Stomach smooth muscle (tissue), 2 donors: Measurements from ENCODE around the gene ENTPD6.
"Not testable (repeated sequence)": the region's sequence is repeated elsewhere in the genome, so short reads cannot be mapped to it uniquely, and the experiment has no call there.

Experiments
- H3K27ac ChIP-seq: one replicate; pipeline ENCODE4 v1.7.0; 2013; ENCODE audit warnings: mild to moderate bottlenecking, low read length, inconsistent platforms
- H3K27me3 ChIP-seq, 2 donors: one replicate each; pipeline ENCODE4 v1.7.0; 2013; ENCODE audit warnings: low read length in 2 of 2; ENCODE audit not compliant: insufficient read depth in 2 of 2, control insufficient read depth in 1 of 2
- H3K36me3 ChIP-seq, 2 donors: one replicate each; pipeline ENCODE4 v1.7.0; 2013; ENCODE audit warnings: low read length in 2 of 2; ENCODE audit not compliant: control insufficient read depth in 2 of 2, insufficient read depth in 2 of 2
- H3K4me1 ChIP-seq: one replicate; pipeline ENCODE4 v1.7.0; 2013; ENCODE audit warnings: low read length; ENCODE audit not compliant: control insufficient read depth, insufficient read depth
- H3K4me3 ChIP-seq, 2 donors: one replicate each; pipeline ENCODE4 v1.7.0; 2013; ENCODE audit warnings: low read length in 2 of 2
- H3K9ac ChIP-seq, 2 donors: one replicate each; pipeline ENCODE4 v1.7.0; 2013; ENCODE audit warnings: low read length in 2 of 2, mild to moderate bottlenecking in 1 of 2
- H3K9me3 ChIP-seq, 2 donors: one replicate each; pipeline ENCODE4 v1.7.0; 2013; ENCODE audit warnings: low read length in 2 of 2; ENCODE audit not compliant: control insufficient read depth in 2 of 2
- donor health status: healthy.
- donor health status: Pancreatic carcinoma.

The ENTPD6 gene

GRCh38 chr20:25237610-25238318 is 42.3 kb downstream of the ENTPD6 start:
- H3K27ac ChIP-seq = no peak overlapping the region
- no peaks in the 10 kb centered on the region for H3K9me3 ChIP-seq
- H3K27me3 ChIP-seq = no peaks in the 10 kb centered on the region
- H3K9ac ChIP-seq = no peak overlapping the region
- no peak overlapping the region for H3K4me3 ChIP-seq
- H3K4me1 ChIP-seq = peaks cover 15% of the 10 kb centered on the region
- no peaks in the 10 kb centered on the region for H3K36me3 ChIP-seq

GRCh38 chr20:25238319-25239037 is 43.0 kb downstream of the ENTPD6 start:
- Histone ChIP-seq H3K9me3 (no peaks in the 10 kb centered on the region), H3K9ac (no peak overlapping the region), H3K27ac (no peak overlapping the region), H3K36me3 (no peaks in the 10 kb centered on the region), H3K4me1 (peaks cover 12% of the 10 kb centered on the region), H3K27me3 (no peaks in the 10 kb centered on the region), H3K4me3 (no peak overlapping the region)

DNA sequence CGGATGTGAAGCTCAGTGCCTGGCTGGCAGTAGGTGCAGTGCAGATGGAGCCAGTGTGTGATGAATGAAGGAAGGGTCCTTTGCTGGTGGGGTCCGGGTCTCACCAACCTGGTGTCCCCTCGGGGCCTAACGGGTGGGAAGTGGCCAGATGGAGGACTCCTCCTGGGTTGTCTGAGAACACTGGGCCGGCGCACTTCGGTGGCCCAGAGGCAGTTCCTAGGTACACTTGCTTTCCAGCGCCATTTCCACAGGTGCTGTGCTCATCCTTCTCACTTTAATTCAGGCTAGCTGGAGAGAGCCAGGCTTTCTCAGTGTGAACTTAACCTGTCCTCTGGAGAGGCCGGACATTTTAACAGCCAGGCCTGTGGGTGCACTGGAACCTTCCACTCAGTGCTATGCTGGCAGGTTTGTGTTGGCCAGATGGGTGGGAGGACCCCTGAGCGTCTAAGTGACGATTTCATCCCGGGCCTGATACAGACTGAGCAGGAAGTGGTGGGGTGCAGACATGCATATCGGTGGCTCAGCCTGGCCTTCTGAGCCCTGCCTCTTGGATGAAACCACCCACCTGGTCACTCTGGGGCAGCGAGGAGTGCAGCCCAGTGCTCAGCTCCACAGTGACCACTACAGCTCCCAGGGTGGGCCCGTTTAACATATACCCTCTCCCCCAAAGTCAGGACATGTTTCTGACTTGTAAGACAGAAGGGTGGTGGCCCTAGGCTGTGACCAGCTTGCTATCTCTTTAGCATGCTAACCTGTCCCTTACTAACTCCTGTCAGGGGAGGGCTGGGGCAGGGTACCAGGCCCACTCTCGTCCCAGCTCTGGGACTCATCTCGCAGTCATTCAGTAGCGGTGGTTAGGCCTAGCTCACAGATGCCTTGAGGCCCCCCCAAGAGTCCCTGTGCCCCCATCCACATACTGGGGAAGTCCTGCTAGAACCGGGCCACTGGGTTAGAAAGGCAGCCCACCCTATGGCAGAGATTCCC is 44.2 kb downstream of the ENTPD6 start:
- Histone ChIP-seq H3K4me1 (peaks cover 11% of the 10 kb centered on the region), H3K36me3 (no peaks in the 10 kb centered on the region), H3K9me3 (no peaks in the 10 kb centered on the region), H3K9ac (no peak overlapping the region), H3K4me3 (no peak overlapping the region), H3K27ac (no peak overlapping the region), H3K27me3 (no peaks in the 10 kb centered on the region)

DNA sequence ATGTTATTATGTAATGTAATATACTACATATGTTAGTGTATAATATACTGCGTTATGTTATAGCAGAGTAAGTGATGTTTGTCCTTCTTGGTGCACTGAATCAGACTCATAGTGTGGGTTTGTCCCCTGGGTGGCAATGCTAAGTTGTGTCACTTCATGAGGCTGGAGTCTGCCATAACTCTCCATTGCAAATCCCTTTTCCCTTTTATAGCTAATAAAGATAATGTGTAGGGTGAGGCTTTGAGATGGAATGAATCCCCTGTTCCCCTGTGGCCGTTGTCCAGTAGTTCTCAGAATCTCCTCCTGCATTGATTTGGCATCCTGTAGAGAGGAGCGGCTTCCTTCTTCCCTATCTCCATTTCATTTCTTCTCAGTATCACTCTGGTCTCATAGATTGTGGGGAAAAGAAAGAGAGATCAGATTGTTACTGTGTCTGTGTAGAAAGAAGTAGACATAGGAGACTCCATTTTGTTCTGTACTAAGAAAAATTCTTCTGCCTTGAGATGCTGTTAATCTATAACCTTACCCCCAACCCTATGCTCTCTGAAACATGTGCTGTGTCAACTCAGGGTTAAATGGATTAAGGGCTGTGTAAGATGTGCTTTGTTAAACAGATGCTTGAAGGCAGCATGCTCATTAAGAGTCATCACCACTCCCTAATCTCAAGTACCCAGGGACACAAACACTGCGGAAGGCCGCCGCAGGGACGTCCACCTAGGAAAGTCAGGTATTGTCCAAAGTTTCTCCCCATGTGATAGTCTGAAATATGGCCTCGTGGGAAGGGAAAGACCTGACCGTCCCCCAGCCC is 45.5 kb downstream of the ENTPD6 start:
- H3K36me3 ChIP-seq, H3K27ac ChIP-seq, H3K9me3 ChIP-seq, H3K4me3 ChIP-seq, H3K27me3 ChIP-seq, H3K9ac ChIP-seq: not testable (repeated sequence)
- peaks cover 11% of the 10 kb centered on the region for H3K4me1 ChIP-seq

DNA sequence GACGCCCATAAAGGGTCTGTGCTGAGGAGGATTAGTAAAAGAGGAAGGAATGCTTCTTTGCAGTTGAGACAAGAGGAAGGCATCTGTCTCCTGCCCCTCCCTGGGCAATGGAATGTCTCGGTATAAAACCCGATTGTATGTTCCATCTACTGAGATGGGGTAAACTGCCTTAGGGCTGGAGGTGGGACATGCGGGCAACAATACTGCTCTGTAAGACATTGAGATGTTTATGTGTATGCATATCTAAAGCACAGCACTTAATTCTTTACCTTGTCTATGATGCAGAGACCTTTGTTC is 46.1 kb downstream of the ENTPD6 start:
- not testable (repeated sequence) for H3K36me3 ChIP-seq, H3K9me3 ChIP-seq, H3K27me3 ChIP-seq, H3K9ac ChIP-seq, H3K27ac ChIP-seq, H3K4me3 ChIP-seq
- H3K4me1 ChIP-seq = peaks cover 11% of the 10 kb centered on the region

- peaks cover 15% of the 10 kb centered on the region for H3K4me1 ChIP-seq
- H3K9me3 ChIP-seq = no peaks in the 10 kb centered on the region
- no peak overlapping the region for H3K27ac ChIP-seq
- no peak overlapping the region for H3K9ac ChIP-seq
- H3K27me3 ChIP-seq = no peaks in the 10 kb centered on the region
- no peak overlapping the region for H3K4me3 ChIP-seq
- no peaks in the 10 kb centered on the region for H3K36me3 ChIP-seq
Measured at GRCh38 chr20:25242231-25242630, 46.7 kb downstream of the ENTPD6 start.

GRCh38 chr20:25243416-25243979 is 48.0 kb downstream of the ENTPD6 start:
- no peaks in the 10 kb centered on the region for H3K36me3 ChIP-seq
- no peaks in the 10 kb centered on the region for H3K9me3 ChIP-seq
- peaks cover 11% of the 10 kb centered on the region for H3K4me1 ChIP-seq
- no peak overlapping the region for H3K27ac ChIP-seq
- no peak overlapping the region for H3K9ac ChIP-seq
- H3K27me3 ChIP-seq = no peaks in the 10 kb centered on the region
- H3K4me3 ChIP-seq = no peak overlapping the region

- no peaks in the 10 kb centered on the region for H3K27me3 ChIP-seq
- H3K27ac ChIP-seq = no peak overlapping the region
- peaks cover 19% of the 10 kb centered on the region for H3K4me1 ChIP-seq
- no peaks in the 10 kb centered on the region for H3K9me3 ChIP-seq
- no peak overlapping the region for H3K9ac ChIP-seq
- H3K36me3 ChIP-seq = no peaks in the 10 kb centered on the region
- no peak overlapping the region for H3K4me3 ChIP-seq
Measured at GRCh38 chr20:25244976-25245375, 49.5 kb downstream of the ENTPD6 start.

GRCh38 chr20:25245461-25245860 is 49.9 kb downstream of the ENTPD6 start:
- Histone ChIP-seq H3K4me3 (no peak overlapping the region), H3K4me1 (peaks cover 23% of the 10 kb centered on the region), H3K9me3 (no peaks in the 10 kb centered on the region), H3K27me3 (no peaks in the 10 kb centered on the region), H3K27ac (no peak overlapping the region), H3K36me3 (no peaks in the 10 kb centered on the region), H3K9ac (no peak overlapping the region)
